GM12878 (cell line): ENCODE measurements around the gene CFAP74. TPM values are rescaled to one million over a fixed set of nuclear protein-coding genes. Genes with fewer than 3 reads are reported as not detected.

Experiments used
- ATAC-seq: fragments of 200-7000 bp; cut with Tn5 transposase; 3 replicates; pipeline ENCODE4 v1.9.1; 2020; ENCODE audit warnings: mild to moderate bottlenecking, moderate library complexity
- BruUV-seq: library from RNA; stranded (reverse); fragments of 400-500 nt; replicated peaks from 2 replicates; lab custom pipeline; 2021; lab: Mats Ljungman, UMichigan
- CTCF ChIA-PET: fragments of 300-600 bp; sonication (Branson Sonifier 250); formaldehyde crosslinking; extraction: SDS; loops from one replicate; lab custom pipeline; 2021; ENCODE audit warnings: inconsistent platforms; lab: Yijun Ruan, JAX
- POLR2A ChIA-PET: fragments of 350-600 bp; formaldehyde crosslinking; extraction: SDS; loops from one replicate; lab custom pipeline; 2021; ENCODE audit warnings: inconsistent platforms; lab: Charles Lee
- RAD21 ChIA-PET: fragments of 300-600 bp; sonication (Branson Sonifier 250); formaldehyde crosslinking; loops from one replicate; lab custom pipeline; 2023; ENCODE audit warnings: antibody characterized with exemption; ENCODE audit not compliant: unreplicated experiment; lab: Charles Lee
- SMC1A ChIA-PET: fragments of 300-600 bp; sonication (Branson Sonifier 250); formaldehyde crosslinking; loops from one replicate; lab custom pipeline; 2023; ENCODE audit not compliant: unreplicated experiment, uncharacterized antibody; lab: Charles Lee
- DNase-seq: peaks from one replicate; pipeline ENCODE4 v3.0.0-alpha.2; 2011; ENCODE audit warnings: low read depth, low spot score
- FAIRE-seq: peaks from 3 replicates; lab custom pipeline; 2011; peaks lifted over from hg19 to GRCh38; lab: Jason Lieb, UNC
- H2AFZ ChIP-seq: 2 replicates; pipeline ENCODE4 v1.6.0; 2011; ENCODE audit warnings: low read depth, low read length, control low read depth; ENCODE audit not compliant: control insufficient read depth
- H3K27ac ChIP-seq: 2 replicates; pipeline ENCODE4 v1.5.1; 2011; ENCODE audit warnings: control low read depth; ENCODE audit not compliant: control insufficient read depth, insufficient read depth
- H3K27me3 ChIP-seq, 2 experiments: replicated peaks in 1 of 2; 2 replicates each; pipeline versions ENCODE4 v1.6.0 to v1.6.1; 2011; ENCODE audit warnings: low read length in 1 of 2; ENCODE audit not compliant: control insufficient read depth in 2 of 2, insufficient read depth in 2 of 2
- H3K36me3 ChIP-seq, 2 experiments: 2 replicates each; pipeline ENCODE4 v1.5.1; 2011; ENCODE audit warnings: low read length in 1 of 2; ENCODE audit not compliant: control insufficient read depth in 2 of 2, insufficient read depth in 2 of 2
- H3K4me1 ChIP-seq: 2 replicates; pipeline ENCODE4 v1.6.1; 2011; ENCODE audit warnings: mild to moderate bottlenecking, low read length, moderate library complexity, mixed read lengths; ENCODE audit not compliant: control insufficient read depth, insufficient read depth
- H3K4me2 ChIP-seq: 2 replicates; pipeline ENCODE4 v1.6.0; 2011; ENCODE audit warnings: control low read depth; ENCODE audit not compliant: control insufficient read depth, insufficient read depth
- H3K4me3 ChIP-seq: fragments of 200-600 bp; sonication (generic); 2 replicates; pipeline ENCODE4 v1.5.1; 2016
- H3K79me2 ChIP-seq: 2 replicates; pipeline ENCODE4 v1.6.0; 2011; ENCODE audit warnings: low read length; ENCODE audit not compliant: control insufficient read depth, insufficient read depth
- H3K9ac ChIP-seq: 2 replicates; pipeline ENCODE4 v1.8.0; 2011; ENCODE audit warnings: low read length, control low read depth, mixed read lengths; ENCODE audit not compliant: control insufficient read depth, insufficient read depth
- H3K9me3 ChIP-seq: replicated peaks from 3 replicates; pipeline ENCODE4 v1.5.1; 2011; ENCODE audit warnings: mild to moderate bottlenecking, low read length; ENCODE audit not compliant: control insufficient read depth, insufficient read depth
- H4K20me1 ChIP-seq: 2 replicates; pipeline ENCODE4 v1.6.0; 2011; ENCODE audit not compliant: control insufficient read depth, insufficient read depth
- BCL11A ChIP-seq: IDR thresholded peaks from 2 replicates; pipeline ENCODE4 v1.6.1; 2011; ENCODE audit warnings: low read depth, low read length
- EGR1 ChIP-seq, 2 experiments: IDR thresholded peaks; 1 replicate in 1 of 2; 2 replicates in 1 of 2; pipeline ENCODE4 v1.6.1; 2011 to 2012; ENCODE audit warnings: low read depth in 2 of 2, low read length in 2 of 2, borderline replicate concordance in 1 of 2, mild to moderate bottlenecking in 1 of 2, moderate library complexity in 1 of 2
- SUPT20H ChIP-seq: IDR thresholded peaks from 2 replicates; pipeline ENCODE4 v1.6.1; 2011; ENCODE audit warnings: low read depth, mild to moderate bottlenecking, low read length, moderate library complexity, borderline replicate concordance; ENCODE audit not compliant: control insufficient read depth
- WGBS: methylation state at CpG from one replicate; pipeline ENCODE4 v1.1.6; 2016; ENCODE audit warnings: low lambda C conversion rate; ENCODE audit not compliant: insufficient replicate concordance, insufficient coverage; ENCODE audit errors: missing lambda C conversion rate; 5-methylcytosine and 5-hydroxymethylcytosine counted together
- in situ Hi-C: fragments of 300-500 bp; cut with MboI; formaldehyde crosslinking; loops from 9 replicates; pipeline ENCODE4 v1.14.3; 2018; ENCODE audit warnings: mixed read lengths
- intact Hi-C: fragments of 100-400 bp; cut with micrococcal nuclease; formaldehyde crosslinking; loops from one replicate; pipeline ENCODE4 v1.14.2; 2022; ENCODE audit not compliant: unreplicated experiment
- polyA plus RNA-seq, 11 experiments: library from polyadenylated mRNA; depleted of rRNA in 4 of 11; unstranded in 6 of 11; stranded (reverse) in 5 of 11; fragments of >200 nt; fragmentation: Nextera tagmentation in 4 of 11; fragmentation: Illumina TruSeq in 1 of 11; extraction: Ambion mirVana in 4 of 11; extraction: Trizol in 1 of 11; gene quantifications; 1 replicate in 1 of 11; 2 replicates in 10 of 11; pipeline versions ENCODE4 v1.2.1 to v1.2.3, GENCODE V29; 2011 to 2016; ENCODE audit warnings: inconsistent platforms in 2 of 11, missing spikeins in 2 of 11, low read depth in 1 of 11
- total RNA-seq, 4 experiments: library from RNA; depleted of rRNA in 3 of 4; stranded (reverse); fragments of >200 nt in 3 of 4; fragmentation: Illumina TruSeq in 1 of 4; extraction: Trizol in 1 of 4; gene quantifications; 2 replicates each; pipeline versions ENCODE4 v1.2.1 to v1.2.3, GENCODE V29; 2013 to 2021
- TF ChIP-seq, protein P1 (sequence below): IDR thresholded peaks from 2 replicates; pipeline ENCODE4 v1.6.1; 2012; ENCODE audit warnings: mild to moderate bottlenecking, low read depth, low read length

Gene CFAP74
- total and polyA plus RNA-seq, 10 of the 15 experiments (the other 5 are each of a cell fraction or from before 2014, with no cell fraction given), result 0.01 TPM; not detected in 9

DNA sequence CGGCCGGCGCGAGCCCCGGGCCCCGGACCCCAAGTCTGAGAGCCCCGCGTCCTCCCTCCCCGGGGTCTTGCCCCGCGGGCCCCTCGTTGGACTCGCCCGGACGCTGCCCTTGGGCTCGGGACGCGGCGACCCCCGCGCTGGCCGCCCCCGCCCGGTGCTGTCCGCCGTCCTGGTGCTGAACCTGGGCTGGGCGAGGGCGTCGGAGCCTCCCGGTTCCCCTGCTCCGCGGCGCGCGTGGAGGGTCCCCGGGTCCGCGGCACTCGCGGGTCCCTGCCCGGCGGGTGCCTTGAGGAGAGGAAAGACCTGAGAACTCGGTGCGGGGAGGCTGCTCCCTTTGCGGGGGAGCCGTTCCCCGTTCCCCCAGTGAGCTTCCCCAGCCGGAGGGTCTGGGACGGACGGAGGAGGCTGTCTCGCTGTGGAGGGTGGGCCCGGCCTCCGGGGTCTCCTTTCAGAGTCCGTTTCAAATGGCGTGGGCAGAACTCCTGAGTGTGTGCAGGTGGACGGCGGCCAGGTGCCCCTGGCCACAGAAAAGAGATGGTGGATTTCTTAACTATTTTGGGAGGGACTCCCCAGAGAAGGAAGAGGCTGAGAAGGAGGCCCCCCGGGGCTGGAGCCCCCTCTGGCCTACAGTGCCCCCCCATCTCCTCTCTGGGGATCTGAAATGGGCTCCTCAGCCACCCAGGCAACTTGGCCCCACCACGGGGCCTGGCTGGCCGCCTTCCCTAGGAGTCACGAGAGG lies 16.2 kb upstream of the CFAP74 start:
- in situ Hi-C loops (no loop called here), intact Hi-C loops (no loop called here)
- FAIRE-seq (no peak), DNase-seq (no peak), ATAC-seq (no peak)
- RAD21 ChIA-PET, result no interaction called here
- H3K4me1 ChIP-seq, result no peaks in the 10 kb centered on the region
- H3K4me3 ChIP-seq, result no peak overlapping the region
- WGBS, result 42% methylated on average over 43 of the region's 61 CpGs
- CTCF ChIA-PET, result no interaction called here
- POLR2A ChIA-PET, result no interaction called here
- H3K79me2 ChIP-seq, result no peaks in the 10 kb centered on the region
- H3K4me2 ChIP-seq, result no peak overlapping the region
- H3K36me3 ChIP-seq, result no peaks in the 10 kb centered on the region
- TF ChIP-seq EGR1 (IDR thresholded peaks at IDR 0.05; ENCODE audit: borderline replicate concordance in 1 of 2, low read depth in 2 of 2, low read length in 2 of 2) (0 out of 3 replicates have a peak, but pooled peaks of 1 of the 2 experiments have one; percentile 19), SUPT20H (no peak), BCL11A (no peak)
- TF ChIP-seq, protein P1, sequence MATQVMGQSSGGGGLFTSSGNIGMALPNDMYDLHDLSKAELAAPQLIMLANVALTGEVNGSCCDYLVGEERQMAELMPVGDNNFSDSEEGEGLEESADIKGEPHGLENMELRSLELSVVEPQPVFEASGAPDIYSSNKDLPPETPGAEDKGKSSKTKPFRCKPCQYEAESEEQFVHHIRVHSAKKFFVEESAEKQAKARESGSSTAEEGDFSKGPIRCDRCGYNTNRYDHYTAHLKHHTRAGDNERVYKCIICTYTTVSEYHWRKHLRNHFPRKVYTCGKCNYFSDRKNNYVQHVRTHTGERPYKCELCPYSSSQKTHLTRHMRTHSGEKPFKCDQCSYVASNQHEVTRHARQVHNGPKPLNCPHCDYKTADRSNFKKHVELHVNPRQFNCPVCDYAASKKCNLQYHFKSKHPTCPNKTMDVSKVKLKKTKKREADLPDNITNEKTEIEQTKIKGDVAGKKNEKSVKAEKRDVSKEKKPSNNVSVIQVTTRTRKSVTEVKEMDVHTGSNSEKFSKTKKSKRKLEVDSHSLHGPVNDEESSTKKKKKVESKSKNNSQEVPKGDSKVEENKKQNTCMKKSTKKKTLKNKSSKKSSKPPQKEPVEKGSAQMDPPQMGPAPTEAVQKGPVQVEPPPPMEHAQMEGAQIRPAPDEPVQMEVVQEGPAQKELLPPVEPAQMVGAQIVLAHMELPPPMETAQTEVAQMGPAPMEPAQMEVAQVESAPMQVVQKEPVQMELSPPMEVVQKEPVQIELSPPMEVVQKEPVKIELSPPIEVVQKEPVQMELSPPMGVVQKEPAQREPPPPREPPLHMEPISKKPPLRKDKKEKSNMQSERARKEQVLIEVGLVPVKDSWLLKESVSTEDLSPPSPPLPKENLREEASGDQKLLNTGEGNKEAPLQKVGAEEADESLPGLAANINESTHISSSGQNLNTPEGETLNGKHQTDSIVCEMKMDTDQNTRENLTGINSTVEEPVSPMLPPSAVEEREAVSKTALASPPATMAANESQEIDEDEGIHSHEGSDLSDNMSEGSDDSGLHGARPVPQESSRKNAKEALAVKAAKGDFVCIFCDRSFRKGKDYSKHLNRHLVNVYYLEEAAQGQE, result peak; percentile 66
- no peak overlapping the region for H2AFZ ChIP-seq
- H3K9ac ChIP-seq, result no peak overlapping the region
- no peaks in the 10 kb centered on the region for H4K20me1 ChIP-seq
- peaks cover 3 to 5% of the 10 kb centered on the region in 2 experiments; a peak in 2 of 4 replicates for H3K27me3 ChIP-seq
- SMC1A ChIA-PET, result no interaction called here
- no peak overlapping the region for H3K27ac ChIP-seq
- no TSS peak for BruUV-seq
- H3K9me3 ChIP-seq, result no peaks in the 10 kb centered on the region
